Stimulated activated CD8-positive, alpha-beta memory T cell treated with anti-CD3 and anti-CD28 coated beads, Interleukin-7, amount 100 ng/mL, for 4 hours (primary cell): ENCODE data around the gene NOTCH1.

Experiments
- DNase-seq, 2 donors: peaks; one replicate each; pipeline ENCODE4 v3.0.0-alpha.2; 2020; ENCODE audit warnings: low read depth in 2 of 2

Gene NOTCH1

GRCh38 chr9:136501686-136502085, 44.2 kb downstream of the NOTCH1 start:
- no peak for DNase-seq

GRCh38 chr9:136499935-136500910, 45.6 kb downstream of the NOTCH1 start:
- no peak for DNase-seq

- DNase-seq = no peak
Measured at GRCh38 chr9:136499071-136499934, 46.5 kb downstream of the NOTCH1 start.

- DNase-seq = no peak
Measured at GRCh38 chr9:136497916-136498695, 47.7 kb downstream of the NOTCH1 start.

- DNase-seq = no peak
Measured at GRCh38 chr9:136496801-136497620, 48.8 kb downstream of the NOTCH1 start.

- no peak for DNase-seq
Measured at GRCh38 chr9:136496181-136496580, 49.7 kb downstream of the NOTCH1 start.

- no peak for DNase-seq
Measured at GRCh38 chr9:136495238-136495800, 50.5 kb downstream of the NOTCH1 start.

- DNase-seq = no peak
Measured at GRCh38 chr9:136494531-136495215, 51.2 kb downstream of the NOTCH1 start.

GRCh38 chr9:136494012-136494411, 51.8 kb downstream of the NOTCH1 start:
- DNase-seq = no peak

GRCh38 chr9:136493567-136493971, 52.3 kb downstream of the NOTCH1 start:
- DNase-seq = no peak

- no peak for DNase-seq
Measured at GRCh38 chr9:136492978-136493522, 52.8 kb downstream of the NOTCH1 start.

- no peak for DNase-seq
Measured at GRCh38 chr9:136489731-136490130, 56.1 kb downstream of the NOTCH1 start.

GRCh38 chr9:136488247-136489214, 57.3 kb downstream of the NOTCH1 start:
- DNase-seq = peak; percentile 42 to 56

- DNase-seq = no peak
Measured at GRCh38 chr9:136487672-136488071, 58.2 kb downstream of the NOTCH1 start.

- DNase-seq = no peak
Measured at GRCh38 chr9:136486823-136487620, 58.8 kb downstream of the NOTCH1 start.

- DNase-seq = no peak
Measured at GRCh38 chr9:136486131-136486530, 59.7 kb downstream of the NOTCH1 start.
